Mesenchymal stem cell (in vitro differentiated cells and primary cell): ENCODE data around the gene TSPYL6.

Experiments
- DNase-seq: peaks from one replicate; pipeline ENCODE4 v3.0.0-alpha.2; 2013
- H2AFZ ChIP-seq: one replicate; pipeline ENCODE4 v1.6.1; 2013; ENCODE audit warnings: low read depth, mild to moderate bottlenecking, control low read depth, inconsistent platforms, low read length, moderate library complexity
- H2AK5ac ChIP-seq: 2 replicates; pipeline ENCODE4 v1.6.1; 2013; ENCODE audit warnings: low read length, moderate library complexity, mild to moderate bottlenecking, inconsistent platforms; ENCODE audit not compliant: severe bottlenecking
- H2BK120ac ChIP-seq: one replicate; pipeline ENCODE4 v1.6.1; 2013; ENCODE audit warnings: low read depth, mild to moderate bottlenecking, inconsistent platforms, low read length, moderate library complexity
- H2BK12ac ChIP-seq, 2 experiments: one replicate each; pipeline ENCODE4 v1.6.1; 2013; ENCODE audit warnings: inconsistent platforms in 2 of 2, low read length in 2 of 2, mild to moderate bottlenecking in 2 of 2, moderate library complexity in 2 of 2, control low read depth in 1 of 2
- H2BK15ac ChIP-seq: one replicate; pipeline ENCODE4 v1.6.1; 2013; ENCODE audit warnings: mild to moderate bottlenecking, low read depth, inconsistent platforms; ENCODE audit not compliant: poor library complexity, severe bottlenecking
- H2BK5ac ChIP-seq: 2 replicates; pipeline ENCODE4 v1.6.1; 2013; ENCODE audit warnings: low read depth, mild to moderate bottlenecking, low read length, control low read depth, inconsistent platforms; ENCODE audit not compliant: poor library complexity, severe bottlenecking
- H3K14ac ChIP-seq, 2 experiments: one replicate each; pipeline ENCODE4 v1.6.1; 2013; ENCODE audit warnings: inconsistent platforms in 2 of 2, low read length in 2 of 2, control low read depth in 1 of 2, mild to moderate bottlenecking in 1 of 2, moderate library complexity in 1 of 2
- H3K18ac ChIP-seq, 2 experiments: one replicate each; pipeline ENCODE4 v1.6.1; 2013; ENCODE audit warnings: inconsistent platforms in 2 of 2, low read length in 2 of 2, control low read depth in 1 of 2, low read depth in 1 of 2, mild to moderate bottlenecking in 1 of 2
- H3K23ac ChIP-seq, 2 experiments: one replicate each; pipeline ENCODE4 v1.6.1; 2013; ENCODE audit warnings: inconsistent platforms in 2 of 2, low read length in 2 of 2, mild to moderate bottlenecking in 2 of 2, moderate library complexity in 2 of 2, control low read depth in 1 of 2
- H3K27ac ChIP-seq: 2 replicates; pipeline ENCODE4 v1.5.1; 2013; ENCODE audit warnings: mild to moderate bottlenecking, moderate library complexity, low read length, control low read depth, inconsistent platforms; ENCODE audit not compliant: poor library complexity, severe bottlenecking
- H3K27me3 ChIP-seq, 2 experiments: 2 replicates each; pipeline versions ENCODE4 v1.6.1 to v1.7.0; 2013; ENCODE audit warnings: low read length in 2 of 2, mild to moderate bottlenecking in 2 of 2, moderate library complexity in 2 of 2, control low read depth in 1 of 2, inconsistent platforms in 1 of 2; ENCODE audit not compliant: control insufficient read depth in 1 of 2, insufficient read depth in 1 of 2
- H3K36me3 ChIP-seq, 2 experiments: 2 replicates each; pipeline versions ENCODE4 v1.6.1 to v1.7.0; 2013; ENCODE audit warnings: low read length in 2 of 2, control low read depth in 1 of 2, inconsistent platforms in 1 of 2, low read depth in 1 of 2, mild to moderate bottlenecking in 1 of 2; ENCODE audit not compliant: insufficient read depth in 2 of 2, control insufficient read depth in 1 of 2
- H3K4ac ChIP-seq, 2 experiments: one replicate each; pipeline ENCODE4 v1.6.1; 2013; ENCODE audit warnings: inconsistent platforms in 2 of 2, low read length in 2 of 2, mild to moderate bottlenecking in 2 of 2, moderate library complexity in 2 of 2, control low read depth in 1 of 2, low read depth in 1 of 2
- H3K4me1 ChIP-seq: 2 replicates; pipeline ENCODE4 v1.6.1; 2013; ENCODE audit warnings: low read depth, low read length, control low read depth; ENCODE audit not compliant: control insufficient read depth, insufficient read depth
- H3K4me2 ChIP-seq: 2 replicates; pipeline ENCODE4 v1.6.1; 2013; ENCODE audit warnings: low read length, mild to moderate bottlenecking, inconsistent platforms; ENCODE audit not compliant: poor library complexity, severe bottlenecking
- H3K4me3 ChIP-seq, 2 experiments: 2 replicates each; pipeline versions ENCODE4 v1.5.1 to v1.7.0; 2013; ENCODE audit warnings: low read length in 2 of 2, mild to moderate bottlenecking in 2 of 2, control low read depth in 1 of 2, low read depth in 1 of 2; ENCODE audit not compliant: insufficient read depth in 1 of 2
- H3K79me1 ChIP-seq: replicated peaks from 2 replicates; pipeline ENCODE4 v1.6.1; 2013; ENCODE audit warnings: mild to moderate bottlenecking, control low read depth, low read length, inconsistent platforms; ENCODE audit not compliant: poor library complexity, severe bottlenecking
- H3K9ac ChIP-seq: 2 replicates; pipeline ENCODE4 v1.7.0; 2013; ENCODE audit warnings: mild to moderate bottlenecking, low read length, moderate library complexity
- H3K9me3 ChIP-seq: 2 replicates; pipeline ENCODE4 v1.7.0; 2013; ENCODE audit warnings: mild to moderate bottlenecking, low read length; ENCODE audit not compliant: control insufficient read depth
- H4K8ac ChIP-seq: one replicate; pipeline ENCODE4 v1.6.1; 2013; ENCODE audit warnings: inconsistent platforms, mild to moderate bottlenecking, low read length, moderate library complexity
- H4K91ac ChIP-seq: one replicate; pipeline ENCODE4 v1.6.1; 2013; ENCODE audit warnings: mild to moderate bottlenecking, low read length, inconsistent platforms
- WGBS: methylation state at CpG from one replicate; pipeline ENCODE4 v1.1.7; 2013; ENCODE audit warnings: mixed read lengths; 5-methylcytosine and 5-hydroxymethylcytosine counted together

The TSPYL6 gene

DNA sequence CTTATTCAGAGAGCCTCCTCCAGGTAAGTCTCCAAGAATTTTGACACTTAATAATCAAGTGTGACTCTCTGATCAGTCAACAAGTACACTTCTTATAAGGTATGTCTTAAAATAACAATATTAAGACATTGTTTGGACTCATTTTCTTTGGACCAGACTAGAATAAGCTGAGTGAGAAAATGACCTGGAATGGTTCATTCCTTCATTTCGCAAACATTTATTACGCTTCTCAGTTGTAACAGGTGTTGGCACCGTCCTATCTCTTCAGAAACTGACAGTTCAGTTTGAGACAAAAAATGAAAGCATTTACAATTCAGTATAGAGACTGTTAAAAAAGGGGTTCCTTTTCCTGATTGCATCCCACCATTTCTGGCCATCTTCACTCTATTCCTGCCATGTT is 46.6 kb downstream of the TSPYL6 start:
- no peaks in the 10 kb centered on the region for H3K27me3 ChIP-seq
- H2AK5ac ChIP-seq, result no peak overlapping the region
- H3K9me3 ChIP-seq, result peaks cover 4% of the 10 kb centered on the region
- WGBS, result 100% methylated on average over 3 of the region's 3 CpGs
- H3K18ac ChIP-seq, result no peak overlapping the region
- peak overlapping the region; percentile 23 for H3K27ac ChIP-seq
- no peak overlapping the region for H2AFZ ChIP-seq
- no peak overlapping the region for H2BK5ac ChIP-seq
- H3K4ac ChIP-seq, result no peak overlapping the region
- peak overlapping the region; percentile 11 for H3K9ac ChIP-seq
- no peak overlapping the region for H3K4me3 ChIP-seq
- no peak overlapping the region for H3K23ac ChIP-seq
- no peak overlapping the region for H4K91ac ChIP-seq
- no peak overlapping the region for H3K14ac ChIP-seq
- no peak for DNase-seq
- H3K4me2 ChIP-seq, result no peak overlapping the region
- H4K8ac ChIP-seq, result no peak overlapping the region
- H2BK120ac ChIP-seq, result no peak overlapping the region
- H3K36me3 ChIP-seq, result no peaks in the 10 kb centered on the region
- no peak overlapping the region for H2BK15ac ChIP-seq
- H2BK12ac ChIP-seq, result no peak overlapping the region
- H3K4me1 ChIP-seq, result no peaks in the 10 kb centered on the region
- H3K79me1 ChIP-seq, result no peaks in the 10 kb centered on the region

DNA sequence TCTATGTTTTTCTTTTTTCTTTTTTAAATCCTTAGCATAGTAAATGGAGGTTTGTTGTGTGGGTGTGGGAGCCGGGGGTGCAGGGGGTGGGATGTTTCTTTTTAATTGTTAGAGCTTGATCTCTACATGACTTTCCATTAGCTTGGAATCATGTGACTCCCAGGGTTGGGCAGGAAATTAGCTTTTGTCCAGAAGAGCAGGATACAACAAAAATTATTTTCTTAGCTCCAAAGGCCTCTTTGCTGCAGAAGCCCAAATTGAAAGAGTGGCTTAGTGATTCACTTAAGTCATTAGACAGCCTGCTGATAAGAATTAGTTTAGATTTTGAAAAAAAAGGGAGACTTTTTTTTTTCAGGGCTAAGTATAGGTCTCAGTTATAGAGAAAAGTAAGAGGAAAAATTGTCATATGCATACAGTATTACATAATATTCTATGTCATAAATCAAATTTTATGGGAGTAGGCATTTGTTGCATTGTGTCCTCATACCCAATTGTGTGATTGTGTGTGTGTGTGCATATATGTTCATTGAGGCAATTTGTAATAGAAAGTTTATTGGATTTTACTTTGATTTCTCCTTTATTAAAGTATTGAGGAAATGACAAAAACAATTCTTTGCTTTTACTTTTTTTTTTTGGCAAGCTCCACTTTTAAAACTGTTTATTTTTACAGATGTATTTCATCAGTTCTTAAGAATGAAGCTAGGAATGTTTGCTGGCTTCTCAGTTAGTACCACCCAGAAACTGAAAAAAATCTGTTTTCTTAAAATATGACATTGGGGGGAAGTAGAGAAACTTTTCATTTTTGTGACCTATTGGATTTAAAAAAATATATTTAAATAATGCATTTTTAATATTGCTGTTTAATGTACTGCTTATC is 47.4 kb downstream of the TSPYL6 start:
- Histone ChIP-seq H3K9ac (peak overlapping the region; percentile 15), H3K4me2 (no peak overlapping the region)

DNA sequence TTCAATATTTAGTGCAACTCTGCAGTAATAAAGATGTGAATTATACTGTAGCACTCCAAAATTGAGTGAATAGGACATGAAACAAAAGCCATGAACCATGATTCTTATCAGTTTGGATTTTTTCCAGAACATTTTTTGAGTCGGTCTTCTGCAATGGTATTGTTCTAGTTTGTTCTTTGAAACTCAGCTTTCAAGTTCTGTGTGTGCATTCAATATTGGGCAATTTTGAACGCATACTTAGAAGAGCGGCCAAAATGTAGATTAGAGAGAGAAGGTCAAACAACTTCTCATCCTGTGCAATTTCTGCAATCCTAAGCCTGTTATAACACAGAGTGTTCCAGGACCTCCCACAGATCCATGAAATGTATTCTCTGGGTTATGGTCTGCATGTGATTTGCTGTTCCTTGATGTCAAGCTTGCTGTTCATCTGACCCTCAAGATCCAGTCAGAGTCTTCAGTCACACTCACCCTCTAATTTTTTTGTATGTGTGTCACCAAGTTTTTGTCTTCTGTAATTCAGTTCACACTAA is 48.3 kb downstream of the TSPYL6 start:
- Histone ChIP-seq H3K4ac (no peak overlapping the region), H3K27me3 (no peaks in the 10 kb centered on the region), H2BK12ac (no peak overlapping the region), H3K36me3 (no peaks in the 10 kb centered on the region), H3K9ac (peak overlapping the region; percentile 15), H3K18ac (peak overlapping the region in 1 of 2 experiments; percentile 79), H2BK5ac (no peak overlapping the region), H2AK5ac (no peak overlapping the region), H3K27ac (peak overlapping the region; percentile 53), H3K23ac (no peak overlapping the region), H2BK120ac (no peak overlapping the region), H4K91ac (peak overlapping the region; percentile 61), H3K14ac (no peak overlapping the region), H3K79me1 (no peaks in the 10 kb centered on the region), H2BK15ac (no peak overlapping the region), H3K4me2 (no peak overlapping the region), H2AFZ (no peak overlapping the region), H4K8ac (peak overlapping the region; percentile 60), H3K9me3 (no peaks in the 10 kb centered on the region), H3K4me1 (peaks cover 1% of the 10 kb centered on the region), H3K4me3 (no peak overlapping the region)
- peak; percentile 52 for DNase-seq
- 71% methylated on average over 3 of the region's 3 CpGs for WGBS

More for the DNA sequence above, 47.4 kb downstream of the TSPYL6 start:
- Histone ChIP-seq H4K8ac (no peak overlapping the region), H2BK15ac (no peak overlapping the region), H3K4ac (no peak overlapping the region), H2AFZ (no peak overlapping the region), H3K9me3 (peaks cover 4% of the 10 kb centered on the region), H3K23ac (no peak overlapping the region), H3K4me1 (peaks cover 1% of the 10 kb centered on the region), H2BK12ac (no peak overlapping the region), H2BK120ac (peak overlapping the region; percentile 49), H3K4me3 (no peak overlapping the region), H3K27ac (peak overlapping the region; percentile 53), H2BK5ac (no peak overlapping the region), H3K27me3 (no peaks in the 10 kb centered on the region), H3K36me3 (no peaks in the 10 kb centered on the region), H3K79me1 (no peaks in the 10 kb centered on the region), H3K18ac (no peak overlapping the region), H3K14ac (no peak overlapping the region), H2AK5ac (no peak overlapping the region), H4K91ac (no peak overlapping the region)
- DNase-seq, result peak; percentile 49
- 79% methylated on average over 1 of the region's 1 CpG for WGBS

DNA sequence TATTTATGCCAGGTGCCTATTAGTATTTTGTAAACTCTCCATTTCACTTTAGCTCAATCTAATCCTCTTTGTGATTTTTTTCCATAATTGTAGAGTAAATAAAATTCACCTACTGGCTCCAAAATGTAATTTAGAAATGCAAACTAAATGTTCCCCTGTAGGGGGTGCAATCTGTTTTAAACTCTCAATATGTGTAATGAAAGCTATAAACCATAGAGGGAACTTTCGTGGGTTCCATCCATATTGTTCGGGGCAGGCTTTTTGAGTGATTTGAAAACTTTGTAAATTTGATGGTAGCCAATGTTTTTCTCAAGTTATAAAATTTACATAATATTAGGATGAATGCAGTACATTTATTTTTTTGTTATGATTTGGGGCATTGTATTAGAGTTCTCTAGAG is 49.4 kb downstream of the TSPYL6 start:
- Histone ChIP-seq H2BK120ac (no peak overlapping the region), H3K9ac (no peak overlapping the region), H2AFZ (no peak overlapping the region), H3K27ac (no peak overlapping the region), H4K8ac (no peak overlapping the region), H2BK5ac (no peak overlapping the region), H3K36me3 (no peaks in the 10 kb centered on the region), H3K14ac (no peak overlapping the region), H3K4me2 (no peak overlapping the region), H4K91ac (no peak overlapping the region), H3K4me1 (peaks cover 1% of the 10 kb centered on the region), H3K4me3 (no peak overlapping the region), H2BK12ac (no peak overlapping the region), H2BK15ac (no peak overlapping the region), H3K79me1 (no peaks in the 10 kb centered on the region), H3K27me3 (no peaks in the 10 kb centered on the region), H3K9me3 (no peaks in the 10 kb centered on the region), H2AK5ac (no peak overlapping the region), H3K4ac (no peak overlapping the region), H3K18ac (no peak overlapping the region), H3K23ac (no peak overlapping the region)
- peak; percentile 41 for DNase-seq
- 68% methylated on average over 2 of the region's 2 CpGs for WGBS
